ENCODE data around the gene DZANK1.
A peak's percentile ranks its signal among the peaks of the same experiment; 100 is the strongest.
"Not testable (repeated sequence)": the region's sequence is repeated elsewhere in the genome, so short reads cannot be mapped to it uniquely, and the experiment has no call there.

The DZANK1 gene

GRCh38 chr20:18466894-18467730 lies at the start of gene DZANK1, which contains the start of gene POLR3F:
Gene DZANK1 (minus strand): TSS chr20:18467030. CDS start chr20:18465358, 1,672 bp downstream.
Gene POLR3F (plus strand): TSS chr20:18467390. CDS start chr20:18467507, 117 bp downstream.
- peak; percentile 90 for DNase-seq (ENCODE audit: low spot score)

GRCh38 chr20:18515973-18516372 lies 49.1 kb upstream of the DZANK1 start:
- DNase-seq (ENCODE audit: low spot score) = no peak

DNA sequence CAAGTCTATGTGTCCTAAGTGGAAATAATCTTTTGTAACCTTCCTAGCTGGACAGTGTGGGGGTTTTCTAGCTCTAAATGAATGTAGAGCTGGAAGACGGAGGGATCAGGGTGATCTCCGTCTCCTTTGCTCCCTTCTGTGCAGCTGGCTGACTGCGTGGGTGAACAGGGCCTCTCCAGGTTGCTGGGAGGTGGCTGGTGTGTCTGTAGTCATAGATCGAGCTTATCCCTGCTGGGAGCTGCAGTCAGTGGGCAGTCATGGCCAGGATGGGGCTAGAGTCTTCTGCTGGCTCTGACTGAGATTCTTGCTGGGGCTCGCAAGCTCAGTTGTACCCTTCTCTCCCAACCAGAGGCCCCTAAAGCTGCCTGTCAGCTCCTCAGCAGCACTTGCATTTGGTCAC lies 47.3 kb upstream of the DZANK1 start:
- no peak for DNase-seq (ENCODE audit: low spot score)

DNA sequence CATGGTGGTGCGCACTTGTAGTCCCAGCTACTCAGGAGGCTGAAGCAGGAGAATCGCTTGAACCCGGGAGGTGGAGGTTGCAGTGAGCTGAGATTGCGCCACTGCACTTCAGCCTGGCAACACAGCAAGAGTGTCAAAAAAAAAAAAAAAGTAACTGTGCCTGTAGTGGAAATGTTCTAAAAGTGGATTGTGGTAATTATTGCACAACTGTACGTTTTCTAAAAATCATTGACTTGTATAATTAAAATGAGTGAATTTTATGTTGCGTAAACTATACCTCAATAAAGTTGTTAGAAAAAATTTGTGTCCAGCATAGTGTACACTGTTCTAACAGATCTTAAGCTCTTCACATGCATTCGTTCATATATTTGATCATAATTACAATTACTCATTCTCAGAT lies 46.4 kb upstream of the DZANK1 start:
- no peak for DNase-seq (ENCODE audit: low spot score)

GRCh38 chr20:18511571-18511970 lies 44.7 kb upstream of the DZANK1 start:
- no peak for DNase-seq (ENCODE audit: low spot score)

DNA sequence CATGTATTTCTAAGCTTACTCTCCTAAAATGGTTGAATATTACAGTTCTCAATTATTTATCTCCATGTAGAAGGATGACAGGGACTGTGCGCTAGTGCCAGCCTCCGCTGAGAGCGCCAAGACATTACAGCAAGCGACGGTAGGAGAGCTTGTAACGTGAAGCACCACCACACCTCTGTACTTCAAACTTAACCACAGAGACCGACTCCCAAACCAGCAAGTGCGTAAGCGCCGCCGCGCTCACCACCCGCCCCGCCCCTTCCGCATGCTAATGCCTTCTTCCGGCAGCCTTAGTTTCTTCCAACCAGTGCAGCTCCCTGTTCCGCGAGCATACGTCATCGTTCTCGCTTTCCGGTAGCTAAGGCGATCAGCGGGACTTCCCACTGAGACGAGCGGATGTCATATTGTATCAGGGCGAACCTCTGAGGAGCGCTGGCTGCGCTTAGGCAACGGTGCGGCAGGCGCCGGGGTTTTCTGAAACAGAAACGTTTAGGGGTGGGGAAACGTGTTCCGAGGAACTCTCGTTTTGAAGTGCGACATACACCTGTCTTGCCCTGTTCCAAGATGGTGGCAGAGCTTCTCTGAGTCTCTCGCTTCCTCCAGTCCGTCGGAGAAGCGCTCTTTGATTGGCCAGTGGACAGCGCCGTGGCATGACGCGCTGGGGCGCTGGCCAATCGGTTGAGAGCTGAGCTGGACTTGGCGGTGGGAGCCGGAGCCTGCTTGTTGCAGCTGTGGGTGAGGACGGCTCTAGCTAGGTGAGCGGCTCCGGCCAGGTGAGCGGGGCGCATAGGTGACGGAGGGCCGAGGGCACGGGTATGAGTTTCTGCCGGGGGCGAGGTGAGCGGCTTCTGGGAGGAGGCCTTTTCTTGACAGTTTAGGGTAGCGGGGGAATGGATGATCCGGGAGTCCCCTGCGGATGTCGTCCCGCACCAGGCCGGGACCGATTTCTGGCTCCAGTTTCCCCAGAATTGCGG lies 40.7 kb upstream of the DZANK1 start, which contains the start of gene SEC23B:
TSS of gene SEC23B (plus strand) at position 723 of the 974 bp plus-strand sequence. CDS start 2,896 bp downstream, outside the sequence.
- peak; percentile 96 for DNase-seq (ENCODE audit: low spot score)

- no peak for DNase-seq (ENCODE audit: low spot score)
Measured at GRCh38 chr20:18506744-18507143, 39.9 kb upstream of the DZANK1 start.

- DNase-seq (ENCODE audit: low spot score) = no peak
Measured at GRCh38 chr20:18504479-18505060, 37.7 kb upstream of the DZANK1 start.

- not testable (repeated sequence) for DNase-seq (ENCODE audit: low spot score)
Measured at GRCh38 chr20:18501672-18502071, 34.8 kb upstream of the DZANK1 start.

- no peak for DNase-seq (ENCODE audit: low spot score)
Measured at GRCh38 chr20:18497603-18498002, 30.8 kb upstream of the DZANK1 start.

GRCh38 chr20:18496740-18497592 lies 30.1 kb upstream of the DZANK1 start, which contains the start of gene RBBP9:
Gene RBBP9 (minus strand): TSS chr20:18497225. CDS start chr20:18497167, 58 bp downstream.
- peak; percentile 23 for DNase-seq (ENCODE audit: low spot score)

DNA sequence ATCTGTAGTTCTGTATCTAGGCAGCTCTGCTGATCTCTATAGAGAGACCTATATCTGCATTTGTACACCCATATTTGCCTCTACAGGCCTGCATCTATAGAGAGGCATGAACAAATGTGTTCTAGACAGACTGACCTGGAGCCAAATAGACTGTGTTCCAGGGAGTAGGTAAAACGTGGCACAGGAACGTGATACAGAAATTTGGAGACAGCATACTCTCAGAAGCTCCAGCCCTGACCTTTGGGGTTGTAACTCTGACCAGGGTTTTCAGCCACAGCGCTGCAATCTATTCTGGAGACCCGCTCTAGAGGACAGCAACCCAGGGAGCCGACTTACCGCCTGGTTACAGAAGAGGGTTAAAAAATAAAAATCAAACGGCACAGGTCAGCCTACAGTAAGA lies 29.2 kb upstream of the DZANK1 start:
- DNase-seq (ENCODE audit: low spot score) = no peak

- no peak for DNase-seq (ENCODE audit: low spot score)
Measured at GRCh38 chr20:18488301-18488700, 21.5 kb upstream of the DZANK1 start.

- no peak for DNase-seq (ENCODE audit: low spot score)
Measured at GRCh38 chr20:18481596-18481995, 14.8 kb upstream of the DZANK1 start.

GRCh38 chr20:18477821-18478220 lies 11.0 kb upstream of the DZANK1 start:
- no peak for DNase-seq (ENCODE audit: low spot score)

GRCh38 chr20:18477218-18477617 lies 10.4 kb upstream of the DZANK1 start:
- no peak for DNase-seq (ENCODE audit: low spot score)

- DNase-seq (ENCODE audit: low spot score) = no peak
Measured at GRCh38 chr20:18466574-18466893, 296 bp downstream of the DZANK1 start.

DNA sequence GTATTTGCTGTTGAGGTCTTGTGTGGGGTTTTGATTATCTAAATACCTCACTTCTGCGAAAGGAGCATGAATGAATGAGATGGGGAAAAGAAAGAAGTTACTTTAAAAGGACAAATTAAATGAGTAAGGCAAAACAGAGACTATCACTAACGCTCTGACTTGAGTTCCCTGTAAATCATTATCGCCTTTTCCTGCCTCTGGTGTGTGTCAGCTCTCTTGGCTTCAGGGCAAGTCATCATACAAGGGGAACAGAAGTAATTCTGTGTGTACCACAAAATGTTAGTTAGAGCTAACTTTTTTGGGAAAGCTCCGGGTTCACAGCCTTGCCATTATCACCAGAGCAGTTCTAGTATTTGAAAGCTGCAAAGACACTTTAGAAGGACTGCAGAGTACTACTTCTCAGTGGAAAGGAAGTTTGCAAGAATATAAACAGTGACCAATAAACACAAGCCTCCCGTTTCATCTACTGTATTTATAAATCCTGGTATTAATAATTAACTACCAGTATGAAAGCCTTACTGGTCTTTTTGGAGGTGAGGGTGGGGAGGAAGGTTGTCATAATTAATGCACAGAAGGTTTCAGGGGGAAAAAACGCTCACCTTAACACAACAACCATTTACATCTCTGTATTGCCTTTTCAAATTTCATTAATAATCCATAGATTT lies 1.2 kb downstream of the DZANK1 start:
- DNase-seq (ENCODE audit: low spot score) = no peak

GRCh38 chr20:18456600-18456999 lies 10.2 kb downstream of the DZANK1 start:
- no peak for DNase-seq (ENCODE audit: low spot score)

GRCh38 chr20:18443886-18444285 lies 22.9 kb downstream of the DZANK1 start:
- no peak for DNase-seq (ENCODE audit: low spot score)

- no peak for DNase-seq (ENCODE audit: low spot score)
Measured at GRCh38 chr20:18440403-18440802, 26.4 kb downstream of the DZANK1 start.

Data from hematopoietic multipotent progenitor cell treated with erythropoietin and hydrocortisone succinate and interleukin-3 and kit ligand, for 15 days (in vitro differentiated cells).